ENCODE data around the gene SLC25A47.

SLC25A47 gene

DNA sequence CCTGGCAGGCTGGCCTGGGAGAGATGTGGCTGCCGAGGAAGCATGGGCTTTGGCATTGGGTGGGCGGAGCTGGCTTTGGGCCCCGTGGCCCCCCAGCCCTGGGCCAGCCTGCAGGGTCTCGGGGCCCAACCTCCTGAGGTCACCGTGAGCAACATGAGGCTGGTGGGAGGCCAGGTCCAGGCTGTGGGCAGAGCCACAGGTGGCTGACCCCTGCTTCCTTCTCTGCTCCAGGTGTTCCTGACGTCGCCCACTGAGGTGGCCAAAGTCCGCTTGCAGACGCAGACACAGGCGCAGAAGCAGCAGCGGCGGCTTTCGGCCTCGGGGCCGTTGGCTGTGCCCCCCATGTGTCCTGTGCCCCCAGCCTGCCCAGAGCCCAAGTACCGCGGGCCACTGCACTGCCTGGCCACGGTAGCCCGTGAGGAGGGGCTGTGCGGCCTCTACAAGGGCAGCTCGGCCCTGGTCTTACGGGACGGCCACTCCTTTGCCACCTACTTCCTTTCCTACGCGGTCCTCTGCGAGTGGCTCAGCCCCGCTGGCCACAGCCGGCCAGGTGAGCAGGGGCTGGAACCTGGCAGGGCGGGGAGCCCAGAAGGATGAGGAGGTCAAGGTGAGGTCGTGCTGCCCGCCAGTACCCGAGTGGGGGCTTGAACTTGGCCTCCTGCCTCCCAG lies 5.5 kb downstream of the SLC25A47 start:
- H3K4me1 ChIP-seq (ENCODE audit: control insufficient read depth, insufficient read depth, low read length) = no peaks in the 10 kb centered on the region
- H3K4me3 ChIP-seq (ENCODE audit: low read length) = no peak overlapping the region
- no CpG with 5 or more reads among the region's 32 CpGs for WGBS (ENCODE audit: insufficient coverage, insufficient read length)
- H3K9me3 ChIP-seq (ENCODE audit: control insufficient read depth, insufficient read depth, low read length) = no peaks in the 10 kb centered on the region
- no peak for DNase-seq (ENCODE audit: low read depth, low spot score)
- H3K27ac ChIP-seq (ENCODE audit: low read length) = no peak overlapping the region
- H3K27me3 ChIP-seq (ENCODE audit: control insufficient read depth, insufficient read depth, low read length) = no peaks in the 10 kb centered on the region
- 0 out of 2 replicates have a peak, but pooled peaks cover 3% of the 10 kb centered on the region for H3K36me3 ChIP-seq (ENCODE audit: control insufficient read depth, insufficient read depth, low read length)

DNA sequence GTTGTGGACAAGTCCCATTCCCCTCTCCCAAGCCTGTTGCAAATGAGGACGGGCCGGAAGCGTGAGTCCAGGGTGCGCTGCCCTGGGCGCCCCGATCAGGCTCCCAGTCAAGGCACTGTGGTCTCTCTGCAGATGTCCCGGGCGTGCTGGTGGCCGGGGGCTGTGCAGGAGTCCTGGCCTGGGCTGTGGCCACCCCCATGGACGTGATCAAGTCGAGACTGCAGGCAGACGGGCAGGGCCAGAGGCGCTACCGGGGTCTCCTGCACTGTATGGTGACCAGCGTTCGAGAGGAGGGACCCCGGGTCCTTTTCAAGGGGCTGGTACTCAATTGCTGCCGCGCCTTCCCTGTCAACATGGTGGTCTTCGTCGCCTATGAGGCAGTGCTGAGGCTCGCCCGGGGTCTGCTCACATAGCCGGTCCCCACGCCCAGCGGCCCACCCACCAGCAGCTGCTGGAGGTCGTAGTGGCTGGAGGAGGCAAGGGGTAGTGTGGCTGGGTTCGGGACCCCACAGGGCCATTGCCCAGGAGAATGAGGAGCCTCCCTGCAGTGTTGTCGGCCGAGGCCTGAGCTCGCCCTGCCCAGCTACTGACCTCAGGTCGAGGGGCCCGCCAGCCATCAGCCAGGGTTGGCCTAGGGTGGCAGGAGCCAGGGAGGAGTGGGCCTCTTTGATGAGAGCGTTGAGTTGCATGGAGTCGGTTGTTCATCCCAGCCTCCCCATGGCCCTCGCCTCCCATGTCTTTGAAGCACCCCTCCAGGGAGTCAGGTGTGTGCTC lies 6.3 kb downstream of the SLC25A47 start:
- Histone ChIP-seq H3K4me1 (ENCODE audit: control insufficient read depth, insufficient read depth, low read length) (no peaks in the 10 kb centered on the region), H3K4me3 (ENCODE audit: low read length) (no peak overlapping the region), H3K27me3 (ENCODE audit: control insufficient read depth, insufficient read depth, low read length) (no peaks in the 10 kb centered on the region), H3K27ac (ENCODE audit: low read length) (no peak overlapping the region), H3K9me3 (ENCODE audit: control insufficient read depth, insufficient read depth, low read length) (no peaks in the 10 kb centered on the region), H3K36me3 (ENCODE audit: control insufficient read depth, insufficient read depth, low read length) (0 out of 2 replicates have a peak, but pooled peaks cover 6% of the 10 kb centered on the region)
- DNase-seq (ENCODE audit: low read depth, low spot score) = no peak
- WGBS (ENCODE audit: insufficient coverage, insufficient read length) = no CpG with 5 or more reads among the region's 36 CpGs

DNA sequence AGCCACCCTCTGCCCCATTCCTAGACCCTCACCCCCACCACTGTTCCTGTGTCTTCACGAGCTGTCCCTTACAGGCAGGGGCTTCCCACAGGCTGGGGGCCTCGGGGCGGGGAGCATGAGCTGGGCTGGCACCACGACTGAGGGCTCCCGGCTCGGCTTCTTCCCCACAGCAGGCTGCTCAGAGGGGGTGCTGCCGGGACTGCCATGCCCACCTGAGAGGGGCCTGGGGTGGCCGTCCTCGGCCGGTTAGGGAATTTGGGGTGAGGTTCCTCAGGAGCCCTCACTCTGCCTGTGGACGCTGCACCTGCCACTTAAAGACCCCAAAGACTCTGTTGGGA lies 6.8 kb downstream of the SLC25A47 start:
- no peaks in the 10 kb centered on the region for H3K4me1 ChIP-seq (ENCODE audit: control insufficient read depth, insufficient read depth, low read length)
- no peak for DNase-seq (ENCODE audit: low read depth, low spot score)

DNA sequence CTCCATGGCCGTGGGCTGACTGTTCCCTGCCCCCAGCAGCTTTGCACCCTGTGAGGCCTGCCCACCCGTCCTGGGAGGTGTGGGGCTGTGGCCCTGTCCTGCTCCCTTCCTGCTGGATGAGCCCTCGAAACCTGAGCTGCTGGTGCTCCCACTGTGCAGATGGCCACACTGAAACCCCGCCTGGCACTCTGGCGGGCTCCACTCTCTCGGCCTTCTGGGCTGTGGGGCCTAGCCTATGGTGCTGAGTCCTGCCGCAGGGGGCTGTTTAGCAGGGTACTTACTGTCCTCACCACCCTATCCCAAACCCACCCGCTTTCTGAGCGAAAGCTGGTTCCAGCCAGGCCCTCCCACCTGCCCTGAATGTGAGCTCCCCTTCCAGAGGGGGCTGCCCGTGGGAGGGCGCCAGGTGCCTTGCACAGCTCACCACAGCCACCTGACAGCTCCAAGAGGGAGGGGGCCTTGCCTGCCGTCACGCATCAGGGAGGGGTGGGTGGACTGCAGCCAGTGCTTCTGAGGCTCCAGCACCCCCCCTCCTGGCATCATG lies 7.3 kb downstream of the SLC25A47 start:
- Histone ChIP-seq H3K4me3 (ENCODE audit: low read length) (no peak overlapping the region), H3K4me1 (ENCODE audit: control insufficient read depth, insufficient read depth, low read length) (no peaks in the 10 kb centered on the region), H3K27me3 (ENCODE audit: control insufficient read depth, insufficient read depth, low read length) (no peaks in the 10 kb centered on the region), H3K27ac (ENCODE audit: low read length) (no peak overlapping the region), H3K9me3 (ENCODE audit: control insufficient read depth, insufficient read depth, low read length) (no peaks in the 10 kb centered on the region), H3K36me3 (ENCODE audit: control insufficient read depth, insufficient read depth, low read length) (peaks cover 10% of the 10 kb centered on the region; the same call in 1 of the 2 replicates)
- no CpG with 5 or more reads among the region's 13 CpGs for WGBS (ENCODE audit: insufficient coverage, insufficient read length)
- DNase-seq (ENCODE audit: low read depth, low spot score) = no peak

More for the DNA sequence above, 6.8 kb downstream of the SLC25A47 start:
- no peaks in the 10 kb centered on the region for H3K9me3 ChIP-seq (ENCODE audit: control insufficient read depth, insufficient read depth, low read length)
- H3K27ac ChIP-seq (ENCODE audit: low read length) = no peak overlapping the region
- H3K27me3 ChIP-seq (ENCODE audit: control insufficient read depth, insufficient read depth, low read length) = no peaks in the 10 kb centered on the region
- H3K4me3 ChIP-seq (ENCODE audit: low read length) = no peak overlapping the region
- peaks cover 9% of the 10 kb centered on the region; the same call in 1 of the 2 replicates for H3K36me3 ChIP-seq (ENCODE audit: control insufficient read depth, insufficient read depth, low read length)
- WGBS (ENCODE audit: insufficient coverage, insufficient read length) = no CpG with 5 or more reads among the region's 11 CpGs

DNA sequence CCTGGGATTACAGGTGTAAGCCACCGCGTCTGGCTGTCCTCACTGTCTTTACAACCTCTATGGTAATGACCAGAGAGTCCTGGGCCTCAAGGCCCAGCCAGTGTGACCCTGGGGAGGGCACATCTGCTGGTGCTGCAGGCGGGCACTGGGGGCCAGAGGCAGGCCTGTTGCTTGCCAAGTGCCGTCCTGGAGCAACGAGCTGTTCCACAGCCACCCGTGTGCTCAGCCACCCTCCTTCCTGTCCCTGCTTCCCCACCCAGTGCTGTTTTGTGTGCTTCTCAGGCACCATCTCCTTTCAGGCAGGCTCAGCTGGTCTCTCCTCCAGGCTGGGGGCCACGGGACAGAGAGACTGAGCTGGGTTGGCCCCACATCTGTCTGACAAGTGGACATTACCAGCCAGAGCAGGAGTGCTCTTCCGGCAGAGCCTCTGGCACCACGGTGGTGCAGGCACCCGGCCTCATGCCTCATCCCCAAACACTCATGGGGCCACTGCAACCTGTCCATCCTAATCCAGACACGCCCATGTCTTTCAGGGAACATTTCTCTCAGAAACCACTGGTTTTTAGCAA lies 9.0 kb downstream of the SLC25A47 start:
- Histone ChIP-seq H3K27me3 (ENCODE audit: control insufficient read depth, insufficient read depth, low read length) (no peaks in the 10 kb centered on the region), H3K4me3 (ENCODE audit: low read length) (no peak overlapping the region), H3K9me3 (ENCODE audit: control insufficient read depth, insufficient read depth, low read length) (no peaks in the 10 kb centered on the region), H3K27ac (ENCODE audit: low read length) (no peak overlapping the region), H3K36me3 (ENCODE audit: control insufficient read depth, insufficient read depth, low read length) (peaks cover 14% of the 10 kb centered on the region; the same call in 1 of the 2 replicates), H3K4me1 (ENCODE audit: control insufficient read depth, insufficient read depth, low read length) (no peaks in the 10 kb centered on the region)
- DNase-seq (ENCODE audit: low read depth, low spot score) = no peak
- WGBS (ENCODE audit: insufficient coverage, insufficient read length) = no CpG with 5 or more reads among the region's 11 CpGs

DNA sequence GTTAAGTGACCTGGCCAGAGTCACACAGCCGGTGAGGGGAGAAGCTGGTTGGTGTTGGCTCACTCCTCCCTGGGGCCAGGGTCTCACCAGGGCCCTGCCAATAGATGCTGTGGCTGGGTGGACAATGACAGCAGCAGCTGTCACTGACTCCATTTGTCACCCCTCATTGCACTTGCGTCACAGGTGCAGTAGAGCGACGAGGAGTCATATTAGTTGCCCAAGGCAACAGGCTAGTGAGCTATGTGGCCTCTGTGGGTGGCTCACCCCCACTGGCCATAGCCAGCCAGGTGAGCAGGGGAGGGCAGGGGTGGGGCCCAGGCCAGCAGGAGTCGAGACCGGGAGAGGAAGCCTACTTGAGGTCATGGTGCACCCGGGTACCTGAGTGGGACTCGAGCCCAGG lies 9.7 kb downstream of the SLC25A47 start:
- WGBS (ENCODE audit: insufficient coverage, insufficient read length) = no CpG with 5 or more reads among the region's 8 CpGs
- DNase-seq (ENCODE audit: low read depth, low spot score) = no peak
- H3K4me3 ChIP-seq (ENCODE audit: low read length) = no peak overlapping the region
- H3K9me3 ChIP-seq (ENCODE audit: control insufficient read depth, insufficient read depth, low read length) = no peaks in the 10 kb centered on the region
- no peaks in the 10 kb centered on the region for H3K27me3 ChIP-seq (ENCODE audit: control insufficient read depth, insufficient read depth, low read length)
- no peak overlapping the region for H3K27ac ChIP-seq (ENCODE audit: low read length)
- H3K4me1 ChIP-seq (ENCODE audit: control insufficient read depth, insufficient read depth, low read length) = no peaks in the 10 kb centered on the region
- H3K36me3 ChIP-seq (ENCODE audit: control insufficient read depth, insufficient read depth, low read length) = peaks cover 14% of the 10 kb centered on the region; the same call in 1 of the 2 replicates

DNA sequence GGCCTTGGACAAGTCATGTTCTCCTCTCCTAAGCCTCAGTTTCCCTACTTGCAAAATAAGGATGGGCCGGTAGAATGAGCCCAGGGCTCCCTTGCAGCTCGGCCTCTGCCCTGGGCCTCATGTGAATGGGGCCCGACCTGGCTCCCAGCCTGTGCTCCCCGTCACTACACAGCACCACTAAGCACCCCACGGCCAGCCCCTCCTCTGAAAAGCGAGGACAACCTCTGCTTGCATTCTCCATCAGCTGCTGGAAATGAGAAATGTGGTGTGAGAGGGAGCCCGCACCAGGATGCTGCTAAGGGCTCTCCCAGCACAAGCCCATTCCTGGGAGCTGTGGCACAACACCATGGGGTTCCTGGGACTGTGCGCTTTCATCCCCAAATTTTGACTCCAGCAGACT lies 10.2 kb downstream of the SLC25A47 start:
- H3K4me1 ChIP-seq (ENCODE audit: control insufficient read depth, insufficient read depth, low read length) = no peaks in the 10 kb centered on the region
- H3K27ac ChIP-seq (ENCODE audit: low read length) = no peak overlapping the region
- no peak for DNase-seq (ENCODE audit: low read depth, low spot score)
- peaks cover 14% of the 10 kb centered on the region; the same call in 1 of the 2 replicates for H3K36me3 ChIP-seq (ENCODE audit: control insufficient read depth, insufficient read depth, low read length)
- H3K27me3 ChIP-seq (ENCODE audit: control insufficient read depth, insufficient read depth, low read length) = no peaks in the 10 kb centered on the region
- no CpG with 5 or more reads among the region's 8 CpGs for WGBS (ENCODE audit: insufficient coverage, insufficient read length)
- no peaks in the 10 kb centered on the region for H3K9me3 ChIP-seq (ENCODE audit: control insufficient read depth, insufficient read depth, low read length)
- no peak overlapping the region for H3K4me3 ChIP-seq (ENCODE audit: low read length)

DNA sequence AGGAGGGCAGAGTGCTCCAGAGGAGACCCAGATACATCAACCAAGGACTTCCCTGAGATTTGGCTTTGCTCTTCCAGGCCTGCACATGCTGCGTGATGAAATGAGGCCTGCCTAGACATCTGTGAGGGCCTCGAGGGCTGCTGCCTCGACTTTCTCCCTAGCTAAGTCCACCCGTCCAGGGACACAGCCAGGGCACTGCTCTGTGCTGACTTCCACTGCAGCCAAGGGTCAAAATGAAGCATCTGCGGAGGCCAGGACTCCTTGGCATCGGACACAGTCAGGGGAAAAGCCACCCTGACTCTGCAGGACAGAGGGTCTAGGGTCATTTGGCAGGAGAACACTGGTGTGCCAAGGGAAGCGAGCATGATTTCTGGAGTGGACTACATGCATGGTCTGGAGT lies 10.7 kb downstream of the SLC25A47 start:
- no peak for DNase-seq (ENCODE audit: low read depth, low spot score)

DNA sequence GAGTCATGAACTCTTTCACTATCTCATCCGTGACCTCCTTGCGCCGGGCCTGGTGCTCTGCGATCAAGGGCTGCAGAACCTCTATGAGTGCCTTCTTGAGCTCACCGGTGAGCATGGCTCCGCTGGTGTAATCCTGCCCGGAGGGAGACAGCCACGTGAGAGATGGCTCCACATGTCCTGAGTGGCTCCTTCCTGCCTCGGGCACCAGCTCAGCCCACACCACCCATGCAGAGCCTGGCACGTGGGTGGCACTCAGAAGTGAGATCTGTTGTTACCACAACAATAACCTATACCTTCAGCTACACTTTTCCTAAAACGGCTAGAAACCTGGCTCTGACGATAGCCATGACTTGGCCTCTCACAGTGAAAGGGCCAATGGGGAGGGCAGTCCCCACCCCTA lies 11.8 kb downstream of the SLC25A47 start:
- Histone ChIP-seq H3K36me3 (ENCODE audit: control insufficient read depth, insufficient read depth, low read length) (peaks cover 18% of the 10 kb centered on the region), H3K9me3 (ENCODE audit: control insufficient read depth, insufficient read depth, low read length) (no peaks in the 10 kb centered on the region), H3K27me3 (ENCODE audit: control insufficient read depth, insufficient read depth, low read length) (no peaks in the 10 kb centered on the region), H3K27ac (ENCODE audit: low read length) (no peak overlapping the region), H3K4me3 (ENCODE audit: low read length) (no peak overlapping the region), H3K4me1 (ENCODE audit: control insufficient read depth, insufficient read depth, low read length) (no peaks in the 10 kb centered on the region)
- no peak for DNase-seq (ENCODE audit: low read depth, low spot score)
- WGBS (ENCODE audit: insufficient coverage, insufficient read length) = no CpG with 5 or more reads among the region's 12 CpGs

More for the DNA sequence above, 10.7 kb downstream of the SLC25A47 start:
- WGBS (ENCODE audit: insufficient coverage, insufficient read length) = no CpG with 5 or more reads among the region's 7 CpGs
- Histone ChIP-seq H3K9me3 (ENCODE audit: control insufficient read depth, insufficient read depth, low read length) (no peaks in the 10 kb centered on the region), H3K27me3 (ENCODE audit: control insufficient read depth, insufficient read depth, low read length) (no peaks in the 10 kb centered on the region), H3K36me3 (ENCODE audit: control insufficient read depth, insufficient read depth, low read length) (peaks cover 14% of the 10 kb centered on the region; the same call in 1 of the 2 replicates), H3K4me1 (ENCODE audit: control insufficient read depth, insufficient read depth, low read length) (no peaks in the 10 kb centered on the region), H3K27ac (ENCODE audit: low read length) (no peak overlapping the region), H3K4me3 (ENCODE audit: low read length) (no peak overlapping the region)
